Measurements from ENCODE around the gene MGAT5.
"Not testable (repeated sequence)": the region's sequence is repeated elsewhere in the genome, so short reads cannot be mapped to it uniquely, and the experiment has no call there.

The MGAT5 gene

GRCh38 chr2:134463699-134464022 is 209.8 kb downstream of the MGAT5 start:
- Mint-ChIP-seq H3K4me1 (no peaks in the 10 kb centered on the region), H3K9me3 (no peaks in the 10 kb centered on the region), H3K36me3 (no peaks in the 10 kb centered on the region), H3K4me3 (no peak overlapping the region), H3K27ac (no peak overlapping the region)
- DNase-seq (ENCODE audit: low spot score in 2 of 2) (no peak), ATAC-seq (no peak)

DNA sequence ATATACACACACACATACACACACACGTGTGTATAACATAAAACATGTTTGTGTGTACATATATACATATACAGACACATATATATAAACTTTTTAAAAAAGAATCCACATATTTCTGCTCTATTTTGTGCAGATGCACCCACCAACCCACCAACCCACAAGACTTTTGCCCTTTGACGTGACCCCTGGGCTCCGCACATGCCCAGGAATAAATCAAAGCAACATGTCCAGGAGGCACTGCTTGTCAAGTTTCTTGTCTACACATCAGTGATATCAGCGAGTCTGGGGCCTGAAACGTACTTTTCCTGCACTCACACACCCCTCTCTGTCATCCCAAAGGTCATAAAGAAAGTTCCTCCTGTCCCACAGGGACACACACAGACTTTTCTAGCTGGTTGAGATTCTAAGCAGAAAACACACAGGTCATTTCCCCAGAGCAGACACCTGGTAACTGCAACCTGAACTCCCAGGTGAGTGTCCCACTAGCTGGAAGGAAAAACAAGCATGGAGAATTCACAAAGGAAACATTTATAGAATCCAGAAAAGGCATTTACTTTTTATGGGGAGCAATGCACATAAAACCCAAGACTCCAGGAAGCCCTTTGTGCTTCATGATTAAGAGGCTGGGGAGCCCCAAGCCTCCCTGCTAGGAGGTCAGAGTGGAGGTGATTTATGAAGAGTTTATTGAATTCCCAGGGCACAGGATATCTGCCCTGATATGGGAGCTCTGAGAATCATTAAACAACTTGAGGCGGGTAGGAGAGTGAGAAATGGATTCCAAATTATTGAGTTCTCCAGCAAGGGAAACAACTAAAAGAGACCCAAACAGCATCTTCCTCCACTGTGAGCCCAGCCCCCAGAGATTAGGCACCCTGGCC is 211.6 kb downstream of the MGAT5 start:
- Mint-ChIP-seq H3K9me3 (no peaks in the 10 kb centered on the region), H3K27ac (no peak overlapping the region), H3K4me1 (no peaks in the 10 kb centered on the region), H3K36me3 (no peaks in the 10 kb centered on the region), H3K4me3 (no peak overlapping the region)
- DNase-seq (ENCODE audit: low spot score in 2 of 2) (no peak), ATAC-seq (no peak)

GRCh38 chr2:134466141-134466540 is 212.3 kb downstream of the MGAT5 start:
- Mint-ChIP-seq H3K4me3 (no peak overlapping the region), H3K36me3 (no peaks in the 10 kb centered on the region), H3K9me3 (no peaks in the 10 kb centered on the region), H3K4me1 (no peaks in the 10 kb centered on the region), H3K27ac (no peak overlapping the region)
- peak; percentile 45 for ATAC-seq
- no peak for DNase-seq (ENCODE audit: low spot score in 2 of 2)

DNA sequence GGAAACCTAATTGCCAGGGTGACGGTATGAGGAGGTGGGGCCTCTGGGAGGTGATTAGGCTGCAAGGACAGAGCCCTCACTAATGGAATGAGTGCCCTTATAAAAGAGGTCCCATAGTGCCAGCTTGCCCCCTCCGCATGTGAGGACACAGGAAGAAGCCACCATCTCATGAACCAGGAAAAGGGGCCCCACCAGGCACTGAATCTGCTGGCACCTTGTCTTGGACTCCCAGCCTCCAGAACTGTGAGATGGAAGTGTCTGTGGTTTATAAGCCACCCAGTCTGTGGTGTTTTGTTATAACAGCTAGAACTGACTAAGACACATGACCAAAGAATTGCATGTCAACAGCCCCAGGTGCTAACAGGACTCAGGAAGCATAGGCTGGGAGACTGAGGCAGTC is 214.3 kb downstream of the MGAT5 start:
- no peak overlapping the region for H3K27ac Mint-ChIP-seq
- H3K9me3 Mint-ChIP-seq: no peaks in the 10 kb centered on the region
- H3K4me1 Mint-ChIP-seq: no peaks in the 10 kb centered on the region
- DNase-seq (ENCODE audit: low spot score in 2 of 2) (no peak), ATAC-seq (no peak)
- H3K4me3 Mint-ChIP-seq: no peak overlapping the region
- H3K36me3 Mint-ChIP-seq: no peaks in the 10 kb centered on the region

DNA sequence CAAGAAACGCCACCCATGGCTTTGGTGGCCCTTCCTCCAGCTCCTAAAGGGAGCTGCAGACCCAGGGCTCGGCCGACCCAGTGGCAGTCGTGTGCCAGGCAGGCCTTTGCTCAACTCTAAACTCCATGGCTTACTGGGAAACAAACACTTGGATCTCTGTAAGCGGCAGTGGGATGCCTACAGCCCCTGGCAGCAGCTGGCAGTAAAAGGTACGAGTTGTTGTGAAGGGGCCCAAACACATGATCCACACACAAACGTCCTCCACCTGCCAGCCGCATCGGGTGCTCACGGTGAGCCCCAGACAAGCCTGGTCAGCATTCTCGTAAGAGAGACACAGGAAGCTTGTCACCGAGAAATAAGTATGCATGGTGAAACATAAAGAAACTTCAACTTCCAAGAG is 214.9 kb downstream of the MGAT5 start:
- no peaks in the 10 kb centered on the region for H3K9me3 Mint-ChIP-seq
- no peak overlapping the region for H3K27ac Mint-ChIP-seq
- H3K36me3 Mint-ChIP-seq: no peaks in the 10 kb centered on the region
- H3K4me3 Mint-ChIP-seq: no peak overlapping the region
- ATAC-seq (no peak), DNase-seq (ENCODE audit: low spot score in 2 of 2) (no peak)
- no peaks in the 10 kb centered on the region for H3K4me1 Mint-ChIP-seq

- Mint-ChIP-seq H3K27ac (no peak overlapping the region), H3K4me1 (no peaks in the 10 kb centered on the region), H3K4me3 (no peak overlapping the region), H3K9me3 (no peaks in the 10 kb centered on the region), H3K36me3 (no peaks in the 10 kb centered on the region)
- DNase-seq (ENCODE audit: low spot score in 2 of 2) (no peak), ATAC-seq (no peak)
Measured at GRCh38 chr2:134469516-134470115, 215.7 kb downstream of the MGAT5 start.

- no peaks in the 10 kb centered on the region for H3K4me1 Mint-ChIP-seq
- DNase-seq (ENCODE audit: low spot score in 2 of 2): no peak
- H3K4me3 Mint-ChIP-seq: no peak overlapping the region
- no peaks in the 10 kb centered on the region for H3K9me3 Mint-ChIP-seq
- ATAC-seq: no peak
- no peak overlapping the region for H3K27ac Mint-ChIP-seq
- H3K36me3 Mint-ChIP-seq: no peaks in the 10 kb centered on the region
Measured at GRCh38 chr2:134470561-134471168, 216.8 kb downstream of the MGAT5 start.

GRCh38 chr2:134476982-134477381 is 223.1 kb downstream of the MGAT5 start:
- not testable (repeated sequence) for H3K4me3 Mint-ChIP-seq; DNase-seq (ENCODE audit: low spot score in 2 of 2); ATAC-seq; H3K36me3 Mint-ChIP-seq; H3K27ac Mint-ChIP-seq; H3K9me3 Mint-ChIP-seq; H3K4me1 Mint-ChIP-seq

- Mint-ChIP-seq H3K9me3 (no peaks in the 10 kb centered on the region), H3K36me3 (no peaks in the 10 kb centered on the region), H3K4me1 (no peaks in the 10 kb centered on the region), H3K27ac (no peak overlapping the region), H3K4me3 (no peak overlapping the region)
- ATAC-seq (no peak), DNase-seq (ENCODE audit: low spot score in 2 of 2) (no peak)
Measured at GRCh38 chr2:134479696-134480330, 225.9 kb downstream of the MGAT5 start.

DNA sequence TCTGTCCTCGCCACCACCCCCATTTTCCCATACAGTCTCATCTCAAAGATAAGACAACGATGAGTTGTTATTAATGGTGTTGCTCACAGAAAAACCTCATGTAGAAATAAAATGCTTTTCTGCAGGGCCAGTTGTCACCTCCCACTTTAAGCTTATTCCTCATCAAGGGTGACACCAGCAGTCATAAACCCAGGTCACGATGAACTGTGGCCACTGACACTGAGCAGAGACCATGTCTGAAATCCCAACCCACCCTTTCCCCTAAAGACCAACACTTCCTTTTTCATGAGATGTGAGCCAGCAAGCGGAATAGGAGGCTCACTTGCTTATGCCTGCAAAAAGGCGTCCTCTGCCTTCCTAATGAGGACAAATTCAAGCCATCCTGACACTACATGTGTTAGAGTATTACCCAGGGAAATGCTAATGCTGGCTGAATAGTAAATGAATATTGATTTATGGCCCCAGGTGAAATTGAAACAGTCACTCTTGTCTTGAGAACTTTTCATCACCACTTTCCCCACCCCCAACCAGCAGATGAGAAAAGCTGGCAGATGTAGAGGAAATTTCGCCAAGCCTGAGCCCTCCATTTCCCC is 228.4 kb downstream of the MGAT5 start:
- H3K4me1 Mint-ChIP-seq: no peaks in the 10 kb centered on the region
- ATAC-seq (no peak), DNase-seq (ENCODE audit: low spot score in 2 of 2) (no peak)
- H3K36me3 Mint-ChIP-seq: no peaks in the 10 kb centered on the region
- H3K27ac Mint-ChIP-seq: no peak overlapping the region
- H3K9me3 Mint-ChIP-seq: no peaks in the 10 kb centered on the region
- H3K4me3 Mint-ChIP-seq: no peak overlapping the region

DNA sequence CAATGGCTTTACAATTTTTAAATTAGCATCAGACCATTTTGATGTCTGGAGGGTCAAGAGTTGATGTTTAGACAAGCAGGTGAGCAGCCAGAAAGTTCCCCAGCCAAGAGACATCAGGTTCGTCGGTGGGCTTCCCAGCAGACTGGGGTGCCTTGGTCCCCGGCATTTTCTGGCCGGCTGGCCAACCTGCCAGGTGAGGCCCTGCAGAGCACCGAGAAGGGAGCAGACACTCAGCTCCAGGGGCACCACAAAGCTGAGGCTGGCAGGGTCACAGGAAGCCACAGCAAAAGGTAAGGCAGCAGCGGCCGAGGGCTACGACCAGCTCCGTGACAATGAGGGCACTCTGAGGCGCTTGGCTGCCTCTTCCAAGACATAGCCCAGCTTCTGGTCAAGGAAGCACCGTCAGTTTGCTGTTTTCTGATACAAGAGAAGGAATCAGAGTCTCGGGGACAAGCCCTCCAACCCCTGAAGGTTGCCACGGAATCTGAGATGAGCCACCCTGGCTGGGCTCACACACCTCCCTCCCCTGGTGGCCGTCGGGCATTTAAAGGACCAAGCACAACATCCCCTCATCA is 229.0 kb downstream of the MGAT5 start:
- no peak for ATAC-seq
- Mint-ChIP-seq H3K4me1 (no peaks in the 10 kb centered on the region), H3K36me3 (no peaks in the 10 kb centered on the region), H3K9me3 (no peaks in the 10 kb centered on the region), H3K4me3 (no peak overlapping the region), H3K27ac (no peak overlapping the region)
- DNase-seq (ENCODE audit: low spot score in 2 of 2): no peak

- H3K4me3 Mint-ChIP-seq: no peak overlapping the region
- DNase-seq (ENCODE audit: low spot score in 2 of 2): no peak
Measured at GRCh38 chr2:134489732-134490384, 236.0 kb downstream of the MGAT5 start.

DNA sequence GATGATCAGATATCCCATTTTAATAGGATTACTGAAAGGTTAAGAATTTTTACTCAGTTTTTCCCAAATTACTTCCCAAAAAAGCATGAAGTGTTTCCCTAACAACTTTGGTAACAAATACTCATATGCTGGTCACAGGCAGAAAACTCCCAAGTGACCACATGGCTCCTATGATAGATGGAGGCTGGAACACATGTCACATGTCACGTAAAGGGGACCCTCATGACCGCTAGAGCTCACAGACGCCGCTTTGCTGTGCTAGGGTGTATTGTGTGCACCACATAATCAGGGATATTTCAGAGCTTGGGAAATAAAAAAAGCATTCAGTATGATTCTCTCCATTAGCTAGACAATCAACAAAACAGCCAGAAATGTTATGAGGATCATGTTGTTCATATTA is 236.7 kb downstream of the MGAT5 start:
- Mint-ChIP-seq H3K9me3 (no peaks in the 10 kb centered on the region), H3K4me3 (no peak overlapping the region), H3K4me1 (peaks cover 5% of the 10 kb centered on the region), H3K36me3 (no peaks in the 10 kb centered on the region), H3K27ac (peak overlapping the region; percentile 35)
- DNase-seq (ENCODE audit: low spot score in 2 of 2) (no peak), ATAC-seq (no peak)

More at GRCh38 chr2:134489732-134490384, 236.0 kb downstream of the MGAT5 start:
- ATAC-seq: no peak
- no peak overlapping the region for H3K27ac Mint-ChIP-seq
- no peaks in the 10 kb centered on the region for H3K9me3 Mint-ChIP-seq
- peaks cover 5% of the 10 kb centered on the region for H3K4me1 Mint-ChIP-seq
- no peaks in the 10 kb centered on the region for H3K36me3 Mint-ChIP-seq

- H3K27ac Mint-ChIP-seq: peak overlapping the region; percentile 35
- no peak for DNase-seq (ENCODE audit: low spot score in 2 of 2)
- H3K36me3 Mint-ChIP-seq: no peaks in the 10 kb centered on the region
- H3K4me3 Mint-ChIP-seq: no peak overlapping the region
- no peaks in the 10 kb centered on the region for H3K9me3 Mint-ChIP-seq
- H3K4me1 Mint-ChIP-seq: peaks cover 5% of the 10 kb centered on the region
- ATAC-seq: peak; percentile 39
Measured at GRCh38 chr2:134491022-134491421, 237.2 kb downstream of the MGAT5 start.

Measured in stimulated activated effector memory CD8-positive, alpha-beta T cell treated with anti-CD3 and anti-CD28 coated beads, Interleukin-12 subunit alpha, Interleukin-12 subunit beta, amount 100 ng/mL, for 72 hours (primary cell).